Measurements from ENCODE around the gene FAM181A.
A peak's percentile ranks its signal among the peaks of the same experiment; 100 is the strongest.

The FAM181A gene

DNA sequence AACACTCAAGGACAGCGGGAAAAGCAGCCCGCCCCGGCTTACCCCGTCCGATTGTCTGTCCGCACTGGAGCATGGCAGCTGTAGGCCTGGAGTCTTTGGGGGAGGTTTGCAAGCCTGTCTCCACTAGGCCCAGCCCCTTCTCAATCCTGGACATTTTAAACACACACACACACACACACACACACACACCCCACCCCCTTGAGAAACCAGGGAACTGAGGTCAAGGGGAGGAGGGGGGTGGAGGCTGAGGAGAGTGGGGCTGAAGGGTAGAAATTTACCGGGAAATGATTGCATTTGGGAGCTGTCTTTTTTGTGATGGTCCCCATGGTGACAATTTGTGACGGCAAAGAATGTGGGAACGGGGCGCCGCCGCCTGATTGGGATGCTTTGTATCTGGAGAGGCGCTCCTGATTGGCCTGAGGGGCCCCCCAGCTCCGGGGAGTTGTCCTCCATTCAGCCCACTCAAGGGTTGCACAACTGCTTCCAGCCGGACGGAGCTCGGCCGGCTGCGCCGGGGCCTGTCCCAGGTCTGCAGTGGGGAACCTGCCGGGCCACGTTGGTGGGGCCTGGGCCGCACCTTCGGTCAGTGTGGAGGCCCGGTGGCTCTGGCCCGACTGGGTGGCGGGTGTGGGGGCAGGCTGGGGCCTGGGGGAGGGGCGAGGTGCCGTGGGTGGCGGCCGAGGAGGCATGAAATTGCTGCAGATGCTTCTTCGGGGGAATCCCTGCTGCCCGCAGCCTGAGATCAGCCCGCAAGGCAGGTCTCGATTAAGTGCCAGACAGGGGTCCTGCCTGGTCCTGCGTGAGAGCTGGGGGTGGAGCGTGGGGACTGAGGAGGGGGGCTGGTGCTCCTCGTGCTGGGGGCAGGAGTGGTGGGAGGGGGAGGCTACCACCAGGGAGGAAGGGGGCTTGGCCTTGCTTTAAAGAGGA, at the start of gene FAM181A:
Gene FAM181A, plus strand, starts transcription at position 472 of the 927 bp plus-strand sequence. CDS start 942 bp downstream, outside the sequence.
- H3K4me3 ChIP-seq (replicated peaks in 1 of 2; ENCODE audit: low read depth in 2 of 2, low read length in 2 of 2): no peak within 1 kb of the TSS
- DNase-seq (ENCODE audit: low read depth in 2 of 2): no peak
- TF ChIP-seq CTCF (IDR thresholded peaks at IDR 0.05; ENCODE audit: low read depth, low read length): no peak

DNA sequence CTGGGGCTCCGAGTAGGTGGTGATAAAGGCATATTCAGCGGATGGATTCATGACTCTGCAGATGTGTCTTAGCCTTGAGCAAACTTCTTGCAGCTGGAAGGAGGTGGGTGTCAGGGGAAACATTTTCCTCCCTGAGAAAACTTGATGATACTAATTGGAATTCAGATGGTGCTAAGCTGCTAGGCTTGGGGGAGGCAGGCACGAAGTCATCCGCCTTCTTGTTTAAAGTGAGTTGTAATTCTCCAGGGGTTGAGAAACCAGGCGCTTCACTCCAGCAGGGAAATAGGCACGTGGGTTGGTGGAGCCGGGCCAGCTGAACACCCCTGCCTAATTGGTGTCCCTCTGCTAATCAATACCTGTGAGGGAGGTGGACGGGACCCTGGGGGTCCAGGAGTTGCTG, 48.9 kb upstream of the FAM181A start:
- no peak for DNase-seq (ENCODE audit: low read depth in 2 of 2)
- TF ChIP-seq CTCF (IDR thresholded peaks at IDR 0.05; ENCODE audit: low read depth, low read length): no peak
- no peak overlapping the region for H3K4me3 ChIP-seq (replicated peaks in 1 of 2; ENCODE audit: low read depth in 2 of 2, low read length in 2 of 2)

- no peak overlapping the region for H3K4me3 ChIP-seq (replicated peaks in 1 of 2; ENCODE audit: low read depth in 2 of 2, low read length in 2 of 2)
- no peak for DNase-seq (ENCODE audit: low read depth in 2 of 2)
- TF ChIP-seq CTCF (IDR thresholded peaks at IDR 0.05; ENCODE audit: low read depth, low read length): no peak
Observed at GRCh38 chr14:93878871-93879270, 48.3 kb upstream of the FAM181A start.

DNA sequence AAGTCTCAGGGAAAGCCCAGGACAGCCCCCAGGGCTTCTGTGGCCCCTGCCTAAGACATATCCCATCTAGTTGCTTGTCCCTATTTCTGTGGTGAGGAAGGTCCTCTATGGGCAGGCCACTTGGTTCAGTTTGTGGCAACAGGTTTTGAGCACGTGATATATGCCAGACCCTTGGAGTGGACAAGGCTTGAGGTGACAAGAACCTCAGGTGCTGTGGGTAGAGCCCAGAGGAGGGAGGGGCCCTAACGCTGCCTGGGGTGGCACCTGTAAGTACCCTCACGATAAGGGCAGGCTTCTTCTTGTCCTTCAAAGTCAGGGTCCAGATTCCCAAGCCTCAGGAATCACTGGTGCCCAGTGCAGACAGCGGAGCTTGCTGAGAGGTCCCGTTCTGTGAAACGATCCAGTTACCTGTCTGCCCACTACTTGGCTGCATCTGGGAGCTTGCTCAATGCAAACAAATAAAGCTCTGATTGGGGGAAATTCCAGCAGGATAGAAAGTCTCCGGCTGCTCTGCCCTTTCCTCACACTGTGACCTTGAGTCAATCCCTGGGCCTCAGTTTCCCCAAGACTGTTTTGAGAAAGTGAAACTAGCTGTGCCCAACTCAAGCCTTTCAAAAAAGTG, 47.7 kb upstream of the FAM181A start:
- no peak overlapping the region for H3K4me3 ChIP-seq (replicated peaks in 1 of 2; ENCODE audit: low read depth in 2 of 2, low read length in 2 of 2)
- no peak for TF ChIP-seq CTCF (IDR thresholded peaks at IDR 0.05; ENCODE audit: low read depth, low read length)
- DNase-seq (ENCODE audit: low read depth in 2 of 2): no peak

DNA sequence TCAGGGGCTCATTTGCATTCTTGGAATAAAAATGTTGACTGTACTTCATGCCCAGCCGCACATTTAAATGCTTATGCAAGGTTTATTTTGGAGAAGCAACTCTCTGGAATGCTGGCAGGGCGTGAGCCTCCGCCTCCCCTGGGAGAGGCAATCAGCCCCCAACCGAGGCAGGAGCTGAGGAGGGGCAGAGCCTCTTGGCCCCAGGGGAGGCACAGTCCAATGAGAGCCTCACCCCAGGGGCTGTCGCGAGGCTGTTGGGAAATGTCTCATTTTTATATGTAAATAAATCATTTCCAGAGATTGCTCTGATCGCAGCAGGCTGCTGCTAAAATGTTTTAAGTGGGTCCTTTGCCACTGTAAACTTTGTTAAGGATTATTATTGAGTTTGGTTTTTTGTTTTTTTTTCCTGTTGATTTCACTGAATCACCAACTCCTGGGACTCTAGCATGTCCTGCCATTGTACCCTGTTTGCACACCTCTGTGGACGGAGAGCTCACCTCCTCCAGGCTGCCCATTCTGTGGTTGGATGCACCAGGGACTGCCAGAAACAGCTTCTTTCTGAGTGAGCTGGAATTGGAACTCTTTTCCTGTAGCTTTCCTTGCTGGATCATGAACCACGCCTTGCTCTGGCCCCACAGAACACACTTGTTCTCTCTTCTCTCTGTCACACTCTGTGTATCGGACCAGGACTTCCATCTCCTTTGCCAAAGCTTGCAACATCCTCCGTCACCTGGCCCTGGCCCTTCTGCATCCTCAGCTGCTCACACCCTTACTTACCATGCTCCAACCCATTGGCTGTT, 46.9 kb upstream of the FAM181A start:
- TF ChIP-seq CTCF (IDR thresholded peaks at IDR 0.05; ENCODE audit: low read depth, low read length): no peak
- peak; percentile 12 to 17 for DNase-seq (ENCODE audit: low read depth in 2 of 2)
- H3K4me3 ChIP-seq (replicated peaks in 1 of 2; ENCODE audit: low read depth in 2 of 2, low read length in 2 of 2): no peak overlapping the region

- no peak for TF ChIP-seq CTCF (IDR thresholded peaks at IDR 0.05; ENCODE audit: low read depth, low read length)
- DNase-seq (ENCODE audit: low read depth in 2 of 2): no peak
- H3K4me3 ChIP-seq (replicated peaks in 1 of 2; ENCODE audit: low read depth in 2 of 2, low read length in 2 of 2): no peak overlapping the region
Observed at GRCh38 chr14:93884950-93885349, 42.2 kb upstream of the FAM181A start.
